Activated CD4-positive, alpha-beta T cell treated with anti-CD3 and anti-CD28 coated beads, Interleukin-2, Interleukin-4, amounts not matched to agents 100 ng/mL and 50 ng/mL, durations not matched to agents 16 hours and 8 hours (primary cell): ENCODE results near the gene ZC3H18.
A peak's percentile ranks its signal among the peaks of the same experiment; 100 is the strongest.
"Not testable (repeated sequence)": the region's sequence is repeated elsewhere in the genome, so short reads cannot be mapped to it uniquely, and the experiment has no call there.

Experiments
- DNase-seq: peaks from one replicate; pipeline ENCODE4 v3.0.0-alpha.2; 2020; ENCODE audit warnings: low spot score

Gene ZC3H18

DNA sequence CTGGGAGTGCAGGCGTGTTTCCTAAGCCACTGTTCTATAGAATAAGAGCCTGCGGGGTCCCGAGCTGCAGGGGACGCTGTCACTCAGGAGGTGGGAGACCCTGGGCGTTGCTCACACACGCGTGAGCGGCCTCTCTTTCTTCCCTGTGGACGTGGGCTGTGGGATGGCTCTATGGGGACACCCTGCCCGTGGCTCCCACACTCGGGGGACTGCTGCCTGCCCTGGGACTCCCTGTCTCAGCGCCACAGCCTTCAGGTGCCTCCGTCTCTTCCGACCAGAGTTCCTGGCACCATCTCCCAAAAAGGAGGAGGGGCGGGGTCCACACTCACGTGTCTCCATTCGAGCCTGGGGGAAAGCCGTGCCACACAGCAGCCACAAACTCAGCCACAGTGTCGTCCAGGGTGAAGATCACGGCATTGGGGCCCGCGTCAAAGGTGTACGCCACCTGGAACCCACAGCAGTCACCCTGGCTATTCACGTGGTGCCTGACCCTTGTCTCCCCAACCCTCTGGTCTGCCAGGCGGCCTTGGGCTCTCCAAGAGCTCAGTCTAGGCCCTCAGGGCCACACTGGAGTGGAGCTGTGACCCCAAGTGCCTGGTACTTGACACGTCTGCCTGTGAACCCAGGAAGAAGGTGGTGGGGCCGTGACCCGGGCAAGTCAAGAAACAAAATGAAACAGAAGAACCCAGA, 84.3 kb downstream of the ZC3H18 start:
- DNase-seq = no peak

DNA sequence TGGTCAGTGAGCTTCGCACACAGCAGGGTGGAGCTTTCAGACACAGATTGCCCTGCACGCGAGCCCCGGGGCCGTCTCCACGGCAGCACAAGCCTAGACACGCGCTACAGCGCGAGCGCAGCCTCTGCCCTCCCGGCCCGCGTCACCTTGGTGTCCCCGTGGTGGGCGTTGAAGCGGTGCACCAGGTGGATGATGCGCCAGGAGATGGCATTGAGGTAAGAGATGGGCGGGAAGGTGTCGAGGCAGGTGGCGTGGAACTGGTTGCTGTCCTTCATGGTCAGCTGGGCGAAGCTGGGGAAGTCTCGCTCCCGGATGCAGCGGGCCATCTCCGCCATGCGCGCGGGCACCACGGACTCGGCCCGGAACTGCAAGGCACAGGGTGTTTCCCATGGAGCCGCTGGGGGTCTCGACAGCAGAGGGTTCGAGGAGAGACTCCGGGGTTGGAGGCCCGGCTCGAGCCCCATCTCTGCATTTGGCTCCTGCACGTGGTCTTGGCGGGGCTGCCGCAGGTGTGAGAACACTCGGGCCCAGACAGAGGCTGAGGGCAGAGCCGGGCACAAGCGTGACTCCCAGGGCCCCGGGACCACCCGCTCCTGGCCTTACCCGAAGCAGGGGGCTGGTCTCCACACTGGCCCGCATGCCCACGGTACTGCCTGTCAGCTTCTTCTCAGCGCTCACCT, 85.0 kb downstream of the ZC3H18 start:
- no peak for DNase-seq

GRCh38 chr16:88655733-88656281, 85.6 kb downstream of the ZC3H18 start:
- DNase-seq = no peak

DNA sequence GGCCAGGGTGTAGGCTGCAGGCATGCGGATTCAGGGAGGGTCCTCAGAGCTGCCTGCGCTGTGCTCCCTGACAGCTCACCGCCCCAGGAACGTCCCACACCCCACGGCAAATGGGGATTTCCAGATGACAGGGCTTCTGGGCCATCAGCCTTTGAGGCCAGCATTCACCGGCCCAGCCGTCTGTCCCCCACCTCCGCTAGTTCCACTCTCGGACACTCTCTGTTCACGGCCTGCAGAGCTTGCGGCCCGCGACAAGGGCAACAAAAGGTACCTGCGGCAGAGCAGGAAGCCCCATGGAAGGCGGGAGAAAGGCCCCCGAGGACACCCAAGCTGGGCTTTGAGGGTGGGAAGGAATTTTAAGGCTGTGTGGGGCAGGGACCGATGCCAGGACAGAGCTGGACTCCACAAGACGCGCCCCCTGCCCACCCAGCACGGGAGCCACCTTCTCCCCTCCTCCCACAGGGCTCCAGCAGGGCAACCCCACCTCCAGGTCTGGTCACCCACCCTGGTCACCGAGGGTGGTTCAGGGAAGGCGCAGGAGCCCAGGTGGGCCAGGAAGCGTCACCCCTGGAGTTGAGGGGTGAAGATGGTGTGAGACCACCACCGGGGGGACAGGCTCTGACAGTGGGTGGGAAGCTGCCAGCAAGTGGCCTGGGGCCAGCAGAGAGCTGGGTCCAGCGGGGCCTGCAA, 86.2 kb downstream of the ZC3H18 start:
- DNase-seq = no peak

- no peak for DNase-seq
Measured at GRCh38 chr16:88657371-88657770, 87.2 kb downstream of the ZC3H18 start.

GRCh38 chr16:88658714-88659113, 88.5 kb downstream of the ZC3H18 start:
- no peak for DNase-seq

GRCh38 chr16:88659160-88659559, 89.0 kb downstream of the ZC3H18 start:
- DNase-seq = no peak

GRCh38 chr16:88661468-88661867, 91.3 kb downstream of the ZC3H18 start:
- DNase-seq = no peak

DNA sequence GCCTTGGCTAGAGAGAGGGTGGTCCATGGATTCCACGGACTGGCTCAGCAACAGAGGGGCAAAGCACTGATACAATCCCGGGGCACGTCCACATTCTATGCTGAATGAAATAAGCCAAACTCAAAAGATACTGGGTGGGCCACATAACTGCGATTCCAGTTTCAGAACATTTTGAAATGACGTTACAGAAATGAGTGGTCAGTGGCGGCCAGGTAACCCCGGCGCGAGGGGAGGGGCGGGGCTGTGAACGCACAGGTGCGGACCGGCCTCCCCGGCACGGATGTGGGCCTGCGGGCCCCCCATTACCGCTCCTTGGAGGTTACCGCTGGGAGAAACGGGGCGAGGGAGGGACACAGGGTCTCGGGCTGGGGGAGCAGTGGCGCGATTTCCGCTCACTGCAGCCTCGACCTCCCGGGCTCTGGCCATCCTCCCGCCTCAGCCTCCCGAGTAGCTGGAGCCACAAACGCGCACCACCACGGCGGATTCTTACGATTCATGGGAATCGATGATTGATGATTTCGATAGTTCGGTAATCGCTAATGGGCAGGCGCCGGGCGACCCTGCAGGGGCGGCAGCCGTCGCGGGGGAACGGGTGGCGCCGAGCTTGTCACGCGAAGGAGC, 92.1 kb downstream of the ZC3H18 start:
- DNase-seq = no peak

- DNase-seq = peak; percentile 98
Measured at GRCh38 chr16:88662843-88663606, 92.8 kb downstream of the ZC3H18 start, which contains the start of gene MVD. Gene MVD (minus strand): TSS chr16:88663091. CDS start chr16:88663080, 11 bp downstream.

DNA sequence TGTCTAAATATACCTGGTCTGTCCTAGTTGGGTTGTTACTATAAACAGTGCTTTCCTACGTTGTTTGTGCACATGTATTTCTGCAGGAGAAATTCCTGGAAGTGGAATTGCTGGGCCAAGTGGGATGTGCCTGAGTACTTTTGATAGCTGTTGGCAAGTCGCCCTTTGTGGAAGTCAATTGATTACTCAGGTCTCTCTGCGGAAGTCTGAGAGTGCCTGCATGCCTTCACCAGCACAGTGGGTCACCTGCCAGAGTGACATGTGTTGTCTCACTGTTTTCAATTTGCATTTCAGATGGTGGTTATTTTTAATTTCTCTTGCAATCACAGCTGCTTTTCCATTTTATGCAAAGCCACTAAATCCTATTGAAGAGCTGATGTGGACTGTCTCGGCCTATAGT, 94.9 kb downstream of the ZC3H18 start:
- DNase-seq = no peak

DNA sequence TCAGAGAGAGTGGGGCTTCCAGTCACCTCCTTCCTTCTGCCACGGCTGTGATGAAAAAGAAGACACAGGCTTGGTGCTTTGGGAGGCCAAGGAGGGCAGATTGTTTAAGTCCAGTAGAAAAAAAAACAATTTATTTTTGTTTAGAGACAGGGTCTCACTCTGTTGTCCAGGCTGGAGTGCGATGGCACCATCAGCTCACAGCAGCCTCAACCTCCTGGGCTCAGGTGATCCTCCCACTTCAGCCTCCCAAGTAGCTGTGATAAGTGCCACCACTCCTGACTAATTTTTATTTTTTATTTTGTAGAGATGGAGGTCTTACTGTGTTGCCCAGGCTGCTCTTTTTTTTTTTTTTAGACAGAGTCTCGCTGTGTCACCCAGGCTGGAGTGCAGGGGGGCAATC, 95.4 kb downstream of the ZC3H18 start:
- DNase-seq = no peak

DNA sequence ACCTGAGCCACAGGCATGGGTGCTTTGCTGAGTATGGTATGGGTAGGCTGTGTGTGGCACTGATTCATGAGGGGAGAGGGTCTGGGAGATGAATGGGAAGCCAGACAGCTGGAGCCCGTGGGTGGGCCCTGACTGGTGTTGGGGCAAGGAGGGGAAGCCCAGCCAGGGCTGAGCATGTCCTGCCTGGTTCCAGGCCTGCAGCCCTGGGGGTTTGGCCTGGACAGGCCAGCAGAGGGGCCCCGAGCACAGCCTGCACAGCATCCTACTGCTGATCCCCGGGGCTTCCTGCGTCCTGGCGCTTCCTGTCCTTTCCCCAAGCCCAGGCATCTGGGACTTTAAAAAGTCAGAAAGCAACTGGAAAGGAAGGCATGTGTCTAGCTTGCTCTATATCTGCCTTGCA, 97.3 kb downstream of the ZC3H18 start:
- no peak for DNase-seq

DNA sequence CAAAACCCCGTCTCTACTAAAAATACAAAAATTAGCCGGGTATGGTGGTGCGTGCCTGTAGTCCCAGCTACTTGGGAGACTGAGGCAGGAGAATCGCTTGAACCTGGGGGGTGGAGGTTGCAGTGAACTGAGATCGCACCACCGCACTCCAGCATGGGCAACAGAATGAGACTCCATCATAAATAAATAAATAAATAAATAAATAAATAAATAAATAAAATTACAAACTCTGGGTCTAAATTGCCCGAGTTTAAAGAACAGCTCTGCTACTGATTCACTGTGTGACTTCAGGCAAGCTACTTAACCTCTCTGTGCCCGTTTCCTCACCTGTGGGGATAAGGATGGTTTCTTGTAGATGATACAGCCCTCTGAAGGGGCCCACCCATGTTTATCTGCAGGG, 99.3 kb downstream of the ZC3H18 start:
- DNase-seq = not testable (repeated sequence)

- no peak for DNase-seq
Measured at GRCh38 chr16:88669980-88670379, 99.8 kb downstream of the ZC3H18 start.

DNA sequence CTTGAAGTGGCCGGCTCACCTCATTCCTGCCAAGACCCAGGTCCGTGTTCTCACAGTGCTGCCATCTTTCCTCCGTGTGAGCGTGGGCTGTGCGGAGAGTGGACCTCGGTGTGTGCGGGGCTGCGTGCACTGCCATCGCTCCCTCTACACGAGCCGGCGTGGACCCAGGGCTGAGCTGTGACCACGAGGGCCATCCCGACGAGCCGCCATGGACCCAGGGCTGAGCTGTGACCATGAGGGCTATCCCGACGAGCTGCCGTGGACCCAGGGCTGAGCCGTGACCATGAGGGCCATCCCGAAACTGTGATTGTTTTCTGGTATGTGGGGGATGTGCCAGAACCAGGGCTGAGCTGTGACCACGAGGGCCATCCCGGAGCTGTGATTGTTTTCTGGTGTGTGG, 101.6 kb downstream of the ZC3H18 start:
- DNase-seq = no peak

DNA sequence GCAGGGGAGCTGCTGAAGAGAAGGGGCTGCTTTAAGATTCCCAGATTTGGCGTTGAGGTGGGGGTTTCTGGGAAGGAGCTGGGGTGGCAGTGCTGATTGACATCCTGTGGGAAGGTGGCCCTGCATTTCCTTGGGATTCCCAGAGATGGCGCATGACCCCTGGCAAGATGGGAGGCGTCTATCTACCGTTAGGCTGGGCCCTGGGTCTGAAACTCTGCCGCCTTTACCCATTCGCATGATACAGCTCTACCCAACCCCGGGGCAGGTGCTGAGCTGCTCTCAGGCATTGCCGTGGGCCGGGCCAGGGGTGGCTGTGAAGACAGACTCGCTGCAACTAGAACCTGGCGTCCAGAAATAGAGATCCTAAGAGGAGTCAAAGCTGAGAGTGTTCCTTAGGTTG, 102.6 kb downstream of the ZC3H18 start:
- no peak for DNase-seq

DNA sequence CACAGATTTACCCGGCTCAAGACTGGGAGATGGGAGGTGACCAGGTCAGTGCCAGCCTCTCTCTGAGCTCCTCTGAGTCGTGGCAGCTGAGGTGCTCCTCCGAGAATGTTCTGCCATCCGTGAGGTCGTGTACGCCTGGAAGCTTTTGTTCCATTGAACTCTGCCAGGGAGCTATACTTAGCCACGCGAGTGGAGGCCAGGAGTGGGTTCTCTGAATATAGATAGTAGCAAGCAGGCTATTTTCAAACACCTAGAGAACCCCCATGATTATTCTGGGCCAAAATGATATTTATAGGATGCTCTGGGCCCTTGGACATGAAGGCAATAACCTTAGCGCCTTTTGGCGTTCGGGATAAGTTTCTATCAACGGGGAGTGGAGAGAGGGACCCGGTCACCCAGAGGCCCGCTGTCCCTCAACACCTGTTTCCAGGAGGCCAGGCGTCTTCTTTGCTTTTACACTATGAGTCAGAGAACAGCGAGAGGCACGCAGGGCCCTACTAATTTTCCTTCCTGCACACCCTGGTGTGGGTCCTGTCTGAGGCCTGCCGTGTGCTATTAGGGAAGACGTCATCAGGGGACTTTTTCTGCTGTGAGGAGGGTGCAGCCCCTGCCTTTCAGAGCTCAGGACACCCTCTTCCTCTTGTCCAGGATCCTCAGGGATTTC, 103.6 kb downstream of the ZC3H18 start:
- DNase-seq = no peak

DNA sequence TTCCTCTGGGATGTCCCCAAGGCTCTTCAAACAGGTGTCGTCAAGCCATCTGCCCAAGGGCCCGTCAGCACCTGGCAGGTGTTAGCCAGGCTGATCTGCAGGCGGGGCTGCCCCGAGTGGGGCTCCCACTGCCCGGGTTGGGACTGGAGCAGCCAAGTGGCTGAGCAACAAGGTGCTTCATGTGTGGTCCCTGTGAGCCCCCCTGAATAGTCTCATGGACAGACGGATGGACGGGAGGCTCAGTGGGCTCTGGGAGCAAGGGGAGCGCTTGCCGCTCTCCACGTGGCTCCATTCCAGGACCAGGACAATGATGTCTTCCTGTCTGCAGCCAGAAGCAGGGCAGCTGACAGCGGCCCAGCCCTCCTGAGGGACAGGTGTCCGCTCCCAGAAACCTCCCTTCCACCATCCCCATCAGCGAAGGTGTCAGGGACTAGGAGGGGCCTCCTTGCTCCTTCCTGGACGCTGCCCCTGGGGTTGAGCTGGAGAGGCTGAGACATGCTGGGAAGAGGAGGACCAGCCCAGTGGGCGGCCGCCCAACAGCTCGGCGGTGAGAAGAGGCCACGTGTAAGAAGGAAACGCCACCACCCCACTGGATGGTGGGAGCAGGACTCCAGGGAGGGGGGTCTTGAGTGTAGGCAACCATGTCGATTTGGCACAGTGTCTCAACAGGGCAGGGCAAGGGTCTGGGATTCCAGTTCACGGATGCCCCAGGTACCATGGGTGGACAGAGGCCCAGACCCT, 106.5 kb downstream of the ZC3H18 start:
- no peak for DNase-seq

DNA sequence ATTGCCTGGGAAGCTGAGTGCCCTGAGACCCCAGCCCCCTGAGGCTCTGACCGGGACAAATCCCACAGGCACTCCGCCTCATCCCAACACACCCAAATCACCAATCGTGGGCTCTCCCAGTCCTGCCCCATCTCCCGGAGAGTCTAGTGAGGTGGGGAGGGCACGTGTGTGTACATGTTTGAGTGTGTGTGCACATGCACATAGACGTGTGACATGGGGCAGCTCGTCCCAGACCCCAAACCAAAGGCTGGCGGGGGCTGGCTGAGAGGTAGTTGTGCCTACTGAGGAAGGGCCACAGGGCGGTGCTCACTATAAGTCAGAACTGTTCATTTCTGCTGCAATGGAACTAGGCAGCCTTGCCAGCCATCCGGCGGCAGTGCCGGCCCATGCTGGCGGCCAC, 107.5 kb downstream of the ZC3H18 start:
- no peak for DNase-seq
